ENCODE results near the gene PHLDB1.

PHLDB1 gene

GRCh38 chr11:118604566-118604965 is 2.8 kb upstream of the PHLDB1 start:
- peak overlapping the region; percentile 94; the same call in 1 of the 2 replicates for H3K27ac ChIP-seq
- ChIA-PET CTCF (interaction anchor here (0.6 to 4.6 kb wide), 6 partner anchors 10 to 561 kb away, joined by 3 to 25 read pairs (median 4); no protein-coding TSS in a partner anchor), POLR2A (ENCODE audit: low non-redundant PET) (no interaction called here)
- TF ChIP-seq, protein P1, sequence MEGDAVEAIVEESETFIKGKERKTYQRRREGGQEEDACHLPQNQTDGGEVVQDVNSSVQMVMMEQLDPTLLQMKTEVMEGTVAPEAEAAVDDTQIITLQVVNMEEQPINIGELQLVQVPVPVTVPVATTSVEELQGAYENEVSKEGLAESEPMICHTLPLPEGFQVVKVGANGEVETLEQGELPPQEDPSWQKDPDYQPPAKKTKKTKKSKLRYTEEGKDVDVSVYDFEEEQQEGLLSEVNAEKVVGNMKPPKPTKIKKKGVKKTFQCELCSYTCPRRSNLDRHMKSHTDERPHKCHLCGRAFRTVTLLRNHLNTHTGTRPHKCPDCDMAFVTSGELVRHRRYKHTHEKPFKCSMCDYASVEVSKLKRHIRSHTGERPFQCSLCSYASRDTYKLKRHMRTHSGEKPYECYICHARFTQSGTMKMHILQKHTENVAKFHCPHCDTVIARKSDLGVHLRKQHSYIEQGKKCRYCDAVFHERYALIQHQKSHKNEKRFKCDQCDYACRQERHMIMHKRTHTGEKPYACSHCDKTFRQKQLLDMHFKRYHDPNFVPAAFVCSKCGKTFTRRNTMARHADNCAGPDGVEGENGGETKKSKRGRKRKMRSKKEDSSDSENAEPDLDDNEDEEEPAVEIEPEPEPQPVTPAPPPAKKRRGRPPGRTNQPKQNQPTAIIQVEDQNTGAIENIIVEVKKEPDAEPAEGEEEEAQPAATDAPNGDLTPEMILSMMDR (conservative IDR thresholded peaks at IDR 0.05; ENCODE audit: low read depth): no peak
- no peak for DNase-seq (ENCODE audit: low spot score)

GRCh38 chr11:118605116-118605867 is 2.1 kb upstream of the PHLDB1 start:
- H3K27ac ChIP-seq: peak overlapping the region; percentile 94
- no peak for DNase-seq (ENCODE audit: low spot score)
- ChIA-PET CTCF (interaction anchor here (0.6 to 4.6 kb wide), 5 partner anchors 10 to 560 kb away, joined by 3 to 25 read pairs (median 4); no protein-coding TSS in a partner anchor), POLR2A (ENCODE audit: low non-redundant PET) (no interaction called here)
- TF ChIP-seq, protein P1 (conservative IDR thresholded peaks at IDR 0.05; ENCODE audit: low read depth): no peak

- H3K27ac ChIP-seq: peak overlapping the region; percentile 94
- ChIA-PET CTCF (interaction anchor here (0.7 to 4.6 kb wide), 3 partner anchors 35 to 341 kb away, joined by 3 to 25 read pairs (median 8); no protein-coding TSS in a partner anchor), POLR2A (ENCODE audit: low non-redundant PET) (no interaction called here)
- no peak for DNase-seq (ENCODE audit: low spot score)
- TF ChIP-seq, protein P1 (conservative IDR thresholded peaks at IDR 0.05; ENCODE audit: low read depth): no peak
These were observed 1.1 kb upstream of the PHLDB1 start for GRCh38 chr11:118606157-118606843.

DNA sequence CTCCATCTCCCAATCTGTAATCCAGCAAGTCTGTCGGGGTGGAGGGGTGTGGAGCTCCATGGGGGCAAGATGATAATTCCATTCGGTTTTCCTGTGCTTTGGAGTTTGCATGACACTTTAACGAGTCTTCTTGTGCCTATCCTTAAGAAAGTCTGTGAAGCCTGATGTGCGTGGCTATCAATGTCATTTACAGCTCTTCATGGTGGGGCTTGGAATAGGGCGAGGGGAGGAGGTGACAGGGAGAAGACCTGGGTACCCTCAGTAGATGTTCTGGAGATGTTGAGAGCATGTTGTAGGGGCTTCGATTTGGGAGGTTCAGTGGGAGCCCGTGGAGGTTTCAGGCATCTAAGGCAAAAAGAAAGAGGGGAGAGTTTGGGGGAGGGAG is 579 bp upstream of the PHLDB1 start:
- no peak for DNase-seq (ENCODE audit: low spot score)
- CTCF ChIA-PET: interaction anchor here (0.7 to 4.6 kb wide), 7 partner anchors 7 to 341 kb away, joined by 3 to 25 read pairs (median 4); no protein-coding TSS in a partner anchor
- peak overlapping the region; percentile 94 for H3K27ac ChIP-seq
- POLR2A ChIA-PET (ENCODE audit: low non-redundant PET): no interaction called here
- TF ChIP-seq, protein P1 (conservative IDR thresholded peaks at IDR 0.05; ENCODE audit: low read depth): no peak

DNA sequence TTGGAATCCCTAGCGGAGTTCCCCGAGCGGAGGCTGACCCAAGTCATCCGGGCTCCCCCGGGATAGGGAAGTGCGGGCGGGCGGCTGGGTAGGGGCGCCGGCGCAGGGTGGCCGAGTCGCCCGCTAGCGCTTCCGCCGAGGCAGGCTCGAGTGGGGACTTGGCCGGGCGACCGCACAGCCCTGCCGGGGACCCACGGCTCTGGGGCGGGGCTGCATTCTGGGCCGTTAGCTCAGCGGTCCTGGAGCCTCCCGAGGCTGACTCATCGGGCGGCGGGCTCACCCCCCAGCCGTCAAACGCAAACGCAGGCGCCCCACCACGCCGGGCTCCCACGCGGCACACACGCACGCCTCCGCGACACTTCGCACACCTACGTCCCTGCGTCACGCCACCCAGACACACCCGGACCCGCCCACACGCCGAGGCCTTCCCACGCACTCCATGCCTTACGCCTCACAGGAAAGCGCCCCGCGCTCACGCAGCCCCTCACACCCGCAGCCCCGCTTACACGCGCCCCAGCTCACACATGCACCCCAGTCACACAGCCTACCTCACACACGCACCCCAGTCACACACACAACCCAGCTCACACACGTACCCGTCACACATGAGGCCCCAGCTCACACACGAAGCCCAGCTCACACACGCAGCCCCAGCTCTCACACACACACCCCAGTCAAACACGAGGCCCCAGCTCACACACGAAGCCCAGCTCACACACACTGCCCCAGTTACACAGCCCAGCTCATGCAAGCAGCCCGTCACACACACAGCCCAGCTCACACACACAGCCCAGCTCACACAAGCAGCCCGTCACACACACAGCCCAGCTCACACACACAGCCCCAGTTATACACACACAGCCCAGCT is 1.2 kb downstream of the PHLDB1 start:
- peak overlapping the region; percentile 94 for H3K27ac ChIP-seq
- POLR2A ChIA-PET (ENCODE audit: low non-redundant PET): interaction anchor here (0.6 to 1.1 kb wide), 2 partner anchors 11 to 16 kb away, joined by 3 to 7 read pairs; no protein-coding TSS in a partner anchor
- DNase-seq (ENCODE audit: low spot score): peak; percentile 44
- CTCF ChIA-PET: interaction anchor here (0.7 to 1.2 kb wide), 5 partner anchors 10 to 82 kb away, joined by 3 to 7 read pairs (median 3); no protein-coding TSS in a partner anchor
- TF ChIP-seq, protein P1 (conservative IDR thresholded peaks at IDR 0.05; ENCODE audit: low read depth): no peak

Measured in RWPE1 (cell line).